HG03354 (cell line): ENCODE data around the gene RAD52.

ENCODE experiments used
- ATAC-seq: cut with Tn5 transposase; IDR thresholded peaks from one replicate; pipeline ENCODE4 v1.9.1; 2021; ENCODE audit warnings: mild to moderate bottlenecking; ENCODE audit not compliant: unreplicated experiment, poor library complexity, severe bottlenecking

The RAD52 gene

DNA sequence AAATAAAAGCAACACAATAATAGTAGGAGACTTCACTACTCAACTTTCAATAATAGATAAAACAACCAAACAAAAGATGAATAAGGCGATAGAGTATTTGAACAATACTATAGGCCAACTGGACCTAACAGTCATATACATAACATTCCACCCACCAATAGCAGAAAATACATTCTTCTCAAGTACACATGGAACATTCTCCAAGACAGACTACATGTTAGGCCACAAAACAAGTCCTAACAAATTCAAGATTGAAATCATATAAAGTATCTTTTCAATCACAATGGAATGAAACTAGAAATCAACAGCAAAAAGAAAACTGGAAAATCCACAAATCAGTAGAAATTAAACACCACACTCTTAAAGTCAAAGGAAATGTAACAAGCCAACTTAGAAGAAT lies 28.8 kb downstream of the RAD52 start:
- no peak for ATAC-seq

DNA sequence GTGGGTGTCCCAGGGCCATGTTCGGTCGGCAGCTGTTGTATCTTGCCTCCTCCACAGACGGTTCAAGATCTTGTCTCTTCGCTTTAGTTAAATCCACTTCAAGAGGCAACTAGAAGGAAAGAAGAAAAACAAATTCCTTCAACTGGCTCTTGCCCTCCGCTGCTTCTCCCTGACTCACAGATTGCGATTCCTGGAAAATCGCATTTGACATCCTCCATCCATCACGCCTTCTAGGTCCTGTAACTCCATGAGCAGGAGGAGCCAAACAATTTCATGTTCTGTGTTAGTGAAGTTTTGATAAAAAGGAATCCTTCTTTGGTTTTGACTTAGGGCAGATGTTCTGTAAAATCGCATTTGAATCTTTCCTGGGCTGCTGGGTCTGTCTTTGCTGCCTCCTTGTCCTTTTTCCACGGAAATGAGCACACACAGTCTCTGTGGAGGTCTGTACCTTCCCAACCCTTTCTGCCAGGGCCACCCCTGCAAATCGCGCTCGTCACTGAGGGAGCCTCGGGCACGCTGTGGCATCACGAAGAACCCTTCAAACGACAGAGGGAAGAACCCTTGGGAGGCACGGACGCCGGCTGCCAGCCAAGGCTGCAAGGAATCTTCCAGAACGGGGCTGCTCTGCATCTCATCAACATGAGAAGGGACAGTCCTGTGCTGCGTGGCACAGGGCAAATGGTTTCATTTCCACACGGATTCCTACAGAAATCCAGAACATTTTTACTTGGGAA lies 32.6 kb downstream of the RAD52 start:
- no peak for ATAC-seq

- ATAC-seq: no peak
Measured at GRCh38 chr12:916240-916639, 33.3 kb downstream of the RAD52 start.

GRCh38 chr12:915090-915489 lies 34.4 kb downstream of the RAD52 start:
- ATAC-seq: no peak

GRCh38 chr12:913919-914698 lies 35.4 kb downstream of the RAD52 start:
- ATAC-seq: no peak

DNA sequence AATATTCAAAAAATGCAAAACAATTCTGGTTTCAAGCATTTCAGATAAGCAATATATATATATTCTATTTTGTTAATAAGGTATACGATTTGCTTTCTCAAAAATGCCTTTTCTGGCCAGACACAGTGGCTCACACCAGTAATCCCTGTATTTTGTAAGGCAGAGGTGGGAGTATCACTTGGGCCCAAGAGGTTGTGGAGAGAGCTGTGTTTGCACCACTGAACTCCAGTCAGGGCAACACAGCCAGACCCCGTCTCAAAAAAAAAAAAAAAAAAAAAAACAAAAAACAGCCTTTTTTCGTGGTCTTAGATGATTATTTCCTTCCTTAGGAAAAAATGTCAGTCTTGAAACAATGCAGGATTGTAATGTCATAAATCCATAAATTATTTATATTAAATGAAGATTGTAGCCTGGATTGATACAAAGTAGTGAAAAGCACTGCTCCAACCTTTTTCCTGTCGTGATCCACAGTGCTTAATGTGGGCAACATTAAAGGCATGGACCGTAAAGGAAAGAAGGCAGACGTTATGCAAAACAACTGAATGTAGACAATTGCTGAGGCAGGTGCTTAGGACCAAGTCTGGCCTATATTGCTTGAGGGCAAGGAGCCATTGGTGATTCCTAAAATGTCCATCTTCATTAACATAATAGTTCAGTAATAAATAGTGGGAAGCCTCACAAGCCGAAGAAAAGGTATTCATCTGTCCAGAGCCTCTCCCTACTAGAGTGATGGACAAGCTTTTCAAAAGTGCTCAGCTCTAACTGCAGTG lies 36.8 kb downstream of the RAD52 start:
- ATAC-seq: no peak

DNA sequence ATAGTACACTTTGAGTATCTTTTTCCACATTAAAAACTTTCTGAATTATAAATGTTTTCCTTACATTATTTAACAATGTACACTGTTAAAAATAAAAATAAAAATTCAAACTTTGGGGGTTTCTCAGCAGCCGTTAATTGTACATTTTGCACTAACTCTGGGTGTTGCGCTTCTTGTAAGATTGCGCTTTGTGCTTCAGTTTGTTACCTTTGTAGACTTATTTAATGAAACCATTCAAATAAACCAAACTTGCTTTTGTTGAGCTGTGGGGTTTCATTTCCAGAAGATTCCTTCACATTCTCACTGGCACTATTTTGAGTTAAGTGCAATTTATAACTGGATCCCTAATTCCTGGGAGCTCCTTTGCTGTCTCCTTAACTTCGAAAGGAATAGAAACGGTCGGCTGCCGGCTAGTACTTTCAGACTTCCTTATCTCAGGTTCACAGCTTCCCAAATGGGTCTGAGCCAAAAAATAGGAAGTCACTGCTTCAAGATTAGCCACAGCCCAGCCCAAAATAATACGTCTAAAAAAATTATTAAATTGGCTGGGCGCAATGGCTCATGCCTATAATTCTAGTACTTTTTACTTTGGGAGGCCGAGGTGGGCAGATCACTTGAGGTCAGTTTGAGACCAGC lies 38.2 kb downstream of the RAD52 start:
- ATAC-seq: no peak

DNA sequence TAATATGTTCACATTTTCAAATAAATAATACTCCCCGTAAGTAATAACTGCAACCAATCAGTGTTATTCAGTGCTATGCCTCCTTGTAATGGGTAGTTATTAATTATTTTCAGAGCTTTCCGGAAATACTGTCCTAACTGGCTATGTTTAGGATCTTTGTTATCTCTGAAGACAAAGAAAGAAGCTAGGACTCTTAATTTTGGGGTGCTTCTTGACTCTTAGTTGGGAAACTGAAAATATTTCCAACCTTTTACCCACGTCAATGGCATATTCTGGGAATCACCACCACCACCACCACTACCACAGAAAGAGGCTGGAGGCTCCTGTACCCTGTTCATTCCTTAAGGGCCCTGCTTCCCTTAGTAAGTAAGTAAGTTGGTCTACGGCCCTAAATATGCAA lies 39.1 kb downstream of the RAD52 start:
- ATAC-seq: no peak

DNA sequence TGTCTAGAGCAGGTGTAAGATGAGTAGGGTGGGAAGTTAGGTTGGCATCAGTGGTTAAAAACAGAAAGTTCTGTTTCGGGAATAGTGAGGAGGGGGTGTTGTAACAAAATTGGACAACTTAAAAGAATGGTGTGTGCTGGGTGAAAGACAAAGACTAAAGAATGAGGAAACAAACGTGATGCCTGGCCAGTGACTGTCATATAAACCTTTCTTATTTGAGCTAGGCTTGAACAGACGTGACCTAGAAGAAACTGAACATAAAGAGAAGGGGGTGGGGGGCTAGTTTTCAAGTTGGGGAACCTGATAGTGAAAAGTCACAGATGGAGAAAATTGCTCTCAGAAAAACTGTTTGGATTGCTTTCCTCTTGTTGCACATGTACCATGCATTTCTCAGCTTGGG lies 39.6 kb downstream of the RAD52 start:
- no peak for ATAC-seq

DNA sequence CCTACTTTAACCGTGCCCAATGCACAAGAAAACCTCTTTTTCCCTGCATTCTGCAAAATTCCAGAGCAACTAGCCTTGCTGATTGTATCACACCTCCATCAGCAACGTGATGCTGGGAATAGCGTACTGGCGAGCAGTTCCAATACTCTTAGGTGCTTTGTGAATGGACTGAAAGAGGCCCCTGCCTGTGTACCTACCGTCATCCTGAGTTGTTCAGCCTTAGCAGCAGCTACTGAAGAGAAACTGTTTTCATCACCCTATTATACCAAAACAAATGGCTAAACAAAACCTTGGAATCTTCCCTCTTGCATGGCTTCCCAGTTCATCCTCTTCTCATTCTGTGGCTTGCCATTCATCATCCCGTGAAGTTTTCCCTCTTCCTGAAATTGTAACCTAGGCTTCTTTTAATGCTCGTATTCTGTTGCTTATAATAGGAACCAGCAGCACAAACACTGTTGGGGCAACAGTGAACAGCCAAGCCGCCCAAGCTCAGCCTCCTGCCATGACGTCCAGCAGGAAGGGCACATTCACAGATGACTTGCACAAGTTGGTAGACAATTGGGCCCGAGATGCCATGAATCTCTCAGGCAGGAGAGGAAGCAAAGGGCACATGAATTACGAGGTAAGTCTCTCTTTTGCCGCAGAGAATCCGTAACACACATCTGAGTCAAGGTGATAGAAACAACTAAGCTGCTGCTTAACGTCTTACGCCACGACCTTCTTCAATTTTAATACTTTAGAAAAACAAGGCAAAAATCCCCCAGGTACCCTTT lies 41.9 kb downstream of the RAD52 start:
- no peak for ATAC-seq

- no peak for ATAC-seq
Measured at GRCh38 chr12:906062-906585, 43.4 kb downstream of the RAD52 start.

DNA sequence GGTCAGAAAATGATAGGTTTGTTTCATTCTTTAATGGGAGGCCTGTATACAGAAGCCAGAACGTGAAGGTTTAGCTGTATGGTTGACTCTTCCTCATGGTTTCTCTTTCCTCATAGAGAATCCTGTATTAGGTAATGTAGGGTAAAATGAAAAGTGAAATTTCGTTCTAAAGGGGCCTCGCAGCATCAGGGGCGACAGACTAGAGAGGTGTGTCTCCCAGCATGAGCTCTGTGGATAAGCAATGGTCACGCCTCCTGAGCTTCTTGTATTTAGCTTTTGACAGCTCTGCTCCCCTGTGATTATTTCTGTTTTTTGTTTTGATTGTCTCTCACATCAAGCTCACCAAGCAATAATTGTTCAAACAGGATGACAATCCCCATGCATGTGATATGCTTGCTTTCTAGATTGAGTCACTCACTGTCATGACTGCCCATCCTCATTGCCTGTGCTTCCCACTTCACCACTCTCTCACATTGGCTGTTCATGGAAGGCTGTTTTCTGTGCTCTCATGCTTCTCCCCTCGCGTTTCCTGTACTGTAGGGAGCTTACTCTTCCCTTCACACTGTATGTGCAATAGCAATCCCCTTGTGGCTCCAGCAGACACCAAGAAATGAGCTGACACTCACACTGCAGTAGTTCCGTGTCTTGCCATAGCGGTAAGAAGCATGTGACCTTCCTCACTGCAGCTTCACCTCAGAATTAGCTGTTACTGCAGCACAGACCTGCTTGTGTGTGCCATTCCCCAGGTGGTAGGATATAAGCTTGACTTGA lies 44.0 kb downstream of the RAD52 start:
- ATAC-seq: no peak

GRCh38 chr12:904010-904414 lies 45.5 kb downstream of the RAD52 start:
- ATAC-seq: no peak

- ATAC-seq: no peak
Measured at GRCh38 chr12:903055-903454, 46.4 kb downstream of the RAD52 start.

DNA sequence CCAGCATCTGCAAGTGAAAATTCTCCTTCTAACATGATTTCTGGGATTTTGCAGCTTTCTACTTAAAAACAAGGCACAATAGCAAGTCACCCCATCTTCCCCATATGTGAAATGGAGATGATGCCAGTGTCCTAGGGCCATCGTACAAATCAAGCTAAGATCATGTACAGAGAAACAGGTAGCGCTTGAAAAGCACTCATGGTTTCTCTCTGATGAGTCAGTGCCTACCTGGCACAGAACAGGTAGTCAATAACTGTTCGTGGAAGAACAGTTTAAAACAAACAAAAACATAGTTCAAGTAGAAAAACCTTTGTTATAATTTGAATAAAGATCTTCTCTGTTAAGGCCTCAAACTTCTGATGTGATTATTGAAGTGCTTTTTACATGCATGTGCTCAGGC lies 46.9 kb downstream of the RAD52 start:
- ATAC-seq: no peak

DNA sequence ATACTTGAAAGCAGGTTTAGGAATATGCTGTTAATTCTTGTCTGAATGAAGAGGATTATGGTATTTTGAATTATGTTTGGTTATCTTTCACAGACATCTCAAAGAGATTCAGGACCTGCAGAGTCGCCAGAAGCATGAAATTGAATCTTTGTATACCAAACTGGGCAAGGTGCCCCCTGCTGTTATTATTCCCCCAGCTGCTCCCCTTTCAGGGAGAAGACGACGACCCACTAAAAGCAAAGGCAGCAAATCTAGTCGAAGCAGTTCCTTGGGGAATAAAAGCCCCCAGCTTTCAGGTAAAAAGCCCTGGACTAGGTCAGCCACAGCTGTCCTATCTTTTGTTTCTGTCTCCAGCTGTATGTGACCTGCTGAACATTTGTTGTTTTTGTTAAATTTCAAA lies 52.1 kb downstream of the RAD52 start:
- no peak for ATAC-seq

- ATAC-seq: no peak
Measured at GRCh38 chr12:896031-896430, 53.5 kb downstream of the RAD52 start.

- no peak for ATAC-seq
Measured at GRCh38 chr12:894226-894625, 55.3 kb downstream of the RAD52 start.

DNA sequence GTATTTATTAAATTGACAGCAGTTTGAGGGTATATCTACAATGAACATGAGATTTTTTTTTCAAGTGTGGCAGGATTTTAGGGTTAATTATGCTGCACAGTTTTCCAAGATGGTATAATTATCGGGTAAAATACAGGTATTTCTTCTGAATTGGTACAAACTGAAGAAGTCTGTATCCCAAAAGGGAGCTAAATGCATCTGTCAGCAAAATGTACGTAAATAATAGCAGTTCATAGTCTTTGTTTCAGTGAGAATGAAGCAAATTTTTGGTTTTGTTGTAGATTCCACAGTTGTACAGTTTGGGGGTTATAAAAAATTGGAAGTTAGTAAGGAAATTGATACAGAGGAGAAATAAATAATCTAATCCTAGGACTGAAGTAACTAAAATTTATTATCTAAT lies 63.3 kb downstream of the RAD52 start:
- ATAC-seq: no peak
